HCT116 (cell line): ENCODE measurements around the gene EGFL7. TPM values are rescaled to one million over a fixed set of nuclear protein-coding genes. Genes with fewer than 3 reads are reported as not detected.
A peak's percentile ranks its signal among the peaks of the same experiment; 100 is the strongest.

Experiments used
- ATAC-seq: fragments of 200-7000 bp; cut with Tn5 transposase; 2 replicates; pipeline ENCODE4 v1.9.1; 2020; ENCODE audit warnings: mild to moderate bottlenecking, moderate library complexity
- BruUV-seq: library from RNA; stranded (reverse); fragments of 400-500 nt; replicated peaks from 2 replicates; lab custom pipeline; 2021; lab: Mats Ljungman, UMichigan
- CTCF ChIA-PET: fragments of 300-600 bp; sonication (Branson Sonifier 250); formaldehyde crosslinking; loops from one replicate; lab custom pipeline; 2021; ENCODE audit warnings: antibody characterized with exemption; lab: Charles Lee
- POLR2A ChIA-PET: fragments of 300-600, 350-600 bp; sonication (Branson Sonifier 250); formaldehyde crosslinking; loops from one replicate; lab custom pipeline; 2021; ENCODE audit warnings: antibody characterized with exemption; lab: Charles Lee
- RAD21 ChIA-PET, 2 experiments: fragments of 300-600 bp; sonication (Branson Sonifier 250); formaldehyde crosslinking; loops; one replicate each; lab custom pipeline; 2023; ENCODE audit warnings: low total read pairs in 2 of 2; ENCODE audit not compliant: uncharacterized antibody in 2 of 2, unreplicated experiment in 2 of 2, low non-redundant PET in 1 of 2; lab: Charles Lee
- DNase-seq: peaks from one replicate; pipeline ENCODE4 v3.0.0-alpha.2; 2010; ENCODE audit warnings: low read depth, low spot score
- H2AFZ ChIP-seq: fragments of 200-600 bp; shearing (Covaris generic), sonication (generic); 2 replicates; pipeline ENCODE4 v1.6.1; 2017; ENCODE audit warnings: low read depth, mixed run types, mixed read lengths, antibody characterized with exemption, low read length; ENCODE audit not compliant: poor library complexity, severe bottlenecking
- H3K27ac ChIP-seq: 2 replicates; pipeline ENCODE4 v1.5.1; 2012; ENCODE audit warnings: low read depth, low read length
- H3K27me3 ChIP-seq: fragments of 200-600 bp; sonication (generic); 2 replicates; pipeline ENCODE4 v1.6.1; 2016; ENCODE audit warnings: mixed run types, low read length, mixed read lengths; ENCODE audit not compliant: insufficient read depth
- H3K36me3 ChIP-seq, 2 experiments: fragments of 200-500 bp in 1 of 2; fragments of 200-600 bp in 1 of 2; sonication (Bioruptor generic) in 1 of 2; sonication (generic) in 1 of 2; 2 replicates each; pipeline versions ENCODE4 v1.5.1 to v1.6.1; 2014 to 2016; ENCODE audit warnings: low read length in 2 of 2, inconsistent platforms in 1 of 2, mixed read lengths in 1 of 2, mixed run types in 1 of 2; ENCODE audit not compliant: insufficient read depth in 2 of 2, control insufficient read depth in 1 of 2
- H3K4me1 ChIP-seq, 2 experiments: fragments of 200-600 bp in 1 of 2; sonication (generic) in 1 of 2; 2 replicates each; pipeline versions ENCODE4 v1.5.1 to v1.6.1; 2012 to 2017; ENCODE audit warnings: low read length in 2 of 2, inconsistent platforms in 1 of 2, mild to moderate bottlenecking in 1 of 2, mixed read lengths in 1 of 2, mixed run types in 1 of 2, moderate library complexity in 1 of 2; ENCODE audit not compliant: insufficient read depth in 2 of 2, control insufficient read depth in 1 of 2
- H3K4me2 ChIP-seq: fragments of 200-600 bp; sonication (generic); 2 replicates; pipeline ENCODE4 v1.6.1; 2017; ENCODE audit warnings: mixed run types, low read length, mixed read lengths
- H3K4me3 ChIP-seq, 2 experiments: fragments of 200-600 bp in 1 of 2; sonication (generic) in 1 of 2; replicated peaks in 1 of 2; 2 replicates each; pipeline ENCODE4 v1.5.1; 2011 to 2016; ENCODE audit warnings: low read length in 2 of 2, control low read depth in 1 of 2, low read depth in 1 of 2, mild to moderate bottlenecking in 1 of 2, mixed read lengths in 1 of 2, mixed run types in 1 of 2
- H3K79me2 ChIP-seq: fragments of 200-600 bp; sonication (generic); 2 replicates; pipeline ENCODE4 v1.6.1; 2017; ENCODE audit warnings: mild to moderate bottlenecking, mixed run types, low read length, moderate library complexity, mixed read lengths; ENCODE audit not compliant: insufficient read depth
- H3K9ac ChIP-seq: fragments of 200-600 bp; sonication (generic); 2 replicates; pipeline ENCODE4 v1.6.1; 2016; ENCODE audit warnings: low read length, mixed read lengths
- H3K9me2 ChIP-seq: fragments of 200-600 bp; sonication (generic), shearing (Covaris generic); 2 replicates; pipeline ENCODE4 v1.6.1; 2017; ENCODE audit warnings: mixed run types, mild to moderate bottlenecking, moderate library complexity; ENCODE audit not compliant: insufficient read depth
- H3K9me3 ChIP-seq, 2 experiments: fragments of 200-500 bp in 1 of 2; fragments of 200-600 bp in 1 of 2; sonication (Bioruptor generic) in 1 of 2; sonication (generic) in 1 of 2; 2 replicates each; pipeline ENCODE4 v1.6.1; 2014 to 2017; ENCODE audit warnings: low read length in 2 of 2, mixed read lengths in 2 of 2, inconsistent platforms in 1 of 2, low read depth in 1 of 2, mild to moderate bottlenecking in 1 of 2, mixed run types in 1 of 2, moderate library complexity in 1 of 2; ENCODE audit not compliant: control insufficient read depth in 1 of 2, insufficient read depth in 1 of 2
- H4K20me1 ChIP-seq: fragments of 200-600 bp; sonication (generic), shearing (Covaris generic); 2 replicates; pipeline ENCODE4 v1.6.1; 2017; ENCODE audit warnings: mixed run types, mild to moderate bottlenecking, moderate library complexity; ENCODE audit not compliant: insufficient read depth
- CEBPB ChIP-seq: IDR thresholded peaks from 2 replicates; pipeline ENCODE4 v1.6.1; 2012; ENCODE audit warnings: low read depth
- EGR1 ChIP-seq: IDR thresholded peaks from 2 replicates; pipeline ENCODE4 v1.6.1; 2012; ENCODE audit warnings: low read depth
- ELF1 ChIP-seq: IDR thresholded peaks from 2 replicates; pipeline ENCODE4 v1.6.1; 2012; ENCODE audit warnings: low read depth, borderline replicate concordance
- EZH2phosphoT487 ChIP-seq: fragments of 200-600 bp; IDR thresholded peaks from 2 replicates; pipeline ENCODE4 v1.6.1; 2018; ENCODE audit warnings: antibody characterized with exemption, borderline replicate concordance
- JUND ChIP-seq: IDR thresholded peaks from 2 replicates; pipeline ENCODE4 v1.6.1; 2012
- POLR2A ChIP-seq: IDR thresholded peaks from 2 replicates; pipeline ENCODE4 v1.7.0; 2011; ENCODE audit warnings: borderline replicate concordance; ENCODE audit not compliant: insufficient read depth, insufficient read length; ENCODE audit errors: extremely low read depth
- POLR2AphosphoS5 ChIP-seq: IDR thresholded peaks from 2 replicates; pipeline ENCODE4 v1.6.1; 2011; ENCODE audit warnings: mild to moderate bottlenecking, low read depth, low read length, moderate library complexity
- RAD21 ChIP-seq: IDR thresholded peaks from 2 replicates; pipeline ENCODE4 v1.6.1; 2012; ENCODE audit warnings: low read depth, mild to moderate bottlenecking
- SIN3A ChIP-seq: IDR thresholded peaks from 2 replicates; pipeline ENCODE4 v1.6.1; 2012; ENCODE audit warnings: low read depth
- SP1 ChIP-seq: IDR thresholded peaks from 2 replicates; pipeline ENCODE4 v1.6.1; 2012; ENCODE audit warnings: low read depth
- SRF ChIP-seq: IDR thresholded peaks from 2 replicates; pipeline ENCODE4 v1.6.1; 2012; ENCODE audit warnings: low read depth
- TCF7L2 ChIP-seq: IDR thresholded peaks from 2 replicates; pipeline ENCODE4 v1.7.0; 2011; ENCODE audit warnings: borderline replicate concordance, inconsistent platforms; ENCODE audit not compliant: insufficient read depth, insufficient read length; ENCODE audit errors: extremely low read depth
- YY1 ChIP-seq: IDR thresholded peaks from 2 replicates; pipeline ENCODE4 v1.6.1; 2011; ENCODE audit warnings: low read length, low read depth, moderate library complexity, mild to moderate bottlenecking; ENCODE audit not compliant: insufficient replicate concordance; ENCODE audit errors: extremely low read depth
- ZFX ChIP-seq: fragments of 450-650 bp; IDR thresholded peaks from 2 replicates; pipeline ENCODE4 v1.6.1; 2017
- intact Hi-C: fragments of 100-400 bp; cut with micrococcal nuclease; formaldehyde crosslinking; loops from 2 replicates; pipeline ENCODE4 v1.10.0; 2022
- total RNA-seq: library from RNA; stranded (reverse); gene quantifications from one replicate; pipeline ENCODE4 v1.2.1, GENCODE V29; 2021; ENCODE audit not compliant: unreplicated experiment
- TF ChIP-seq, protein P1 (sequence below), 3 experiments: fragments of 200-600 bp in 1 of 3; sonication (generic) in 1 of 3; IDR thresholded peaks in 2 of 3; conservative IDR thresholded peaks in 1 of 3; 2 replicates each; pipeline ENCODE4 v1.5.1; 2012 to 2017; ENCODE audit warnings: low read depth in 2 of 3, low read length in 2 of 3, antibody characterized with exemption in 1 of 3, borderline replicate concordance in 1 of 3, control low read depth in 1 of 3, mild to moderate bottlenecking in 1 of 3, mixed read lengths in 1 of 3, mixed run types in 1 of 3, moderate library complexity in 1 of 3; ENCODE audit not compliant: insufficient read depth in 1 of 3
- TF ChIP-seq, protein P2 (sequence below): IDR thresholded peaks from 2 replicates; pipeline ENCODE4 v1.6.1; 2012
- TF ChIP-seq, protein P3 (sequence below): IDR thresholded peaks from 2 replicates; pipeline ENCODE4 v1.6.1; 2011; ENCODE audit warnings: mild to moderate bottlenecking, low read length, moderate library complexity; ENCODE audit not compliant: insufficient replicate concordance; ENCODE audit errors: extremely low read depth
- TF ChIP-seq, protein P4 (sequence below): IDR thresholded peaks from 2 replicates; pipeline ENCODE4 v1.6.1; 2012

Gene EGFL7
- total RNA-seq, 1 experiment from 2014 or later: 82.0 TPM

DNA sequence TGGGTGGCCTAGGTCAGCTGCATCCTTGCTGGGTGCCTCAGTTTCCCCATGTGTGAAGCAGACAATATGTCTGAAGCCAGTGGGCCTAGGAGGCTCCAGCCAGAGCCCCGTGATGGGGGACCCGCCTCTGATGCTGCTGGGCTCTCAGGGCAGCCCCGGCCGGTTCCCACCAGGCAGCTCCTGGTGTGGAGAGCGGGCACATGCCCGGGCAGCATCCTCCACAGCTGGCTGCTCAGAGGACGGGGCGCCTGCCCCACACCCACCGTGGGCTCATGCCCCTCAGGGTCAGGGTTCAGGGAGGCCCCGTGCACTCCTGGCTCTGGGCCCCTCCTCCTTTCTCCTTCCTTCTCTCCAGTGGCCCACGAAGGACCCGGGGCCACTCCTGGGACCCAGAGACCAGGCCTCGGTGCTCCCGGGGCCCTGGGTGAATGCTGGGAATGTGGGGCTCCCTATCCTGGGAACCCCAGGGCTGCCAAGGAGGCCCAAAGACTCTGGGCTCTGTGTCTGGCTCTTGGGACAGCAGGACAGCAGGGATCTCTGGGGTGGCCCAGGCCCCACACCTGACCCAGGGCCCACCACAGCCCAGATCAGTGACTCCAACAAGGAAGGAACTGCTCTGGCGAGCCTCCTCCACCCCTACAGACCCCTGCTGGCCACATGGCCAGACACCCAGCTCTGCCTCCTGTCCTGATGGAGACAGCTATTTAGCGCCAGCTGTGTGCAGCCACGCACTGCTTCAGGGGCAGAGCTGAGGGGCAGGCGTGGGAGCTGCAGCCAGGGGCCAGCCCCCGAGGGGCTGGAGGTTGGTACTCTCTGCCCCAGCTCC is 39.5 kb upstream of the EGFL7 start (continued):
- TF ChIP-seq, protein P1, sequence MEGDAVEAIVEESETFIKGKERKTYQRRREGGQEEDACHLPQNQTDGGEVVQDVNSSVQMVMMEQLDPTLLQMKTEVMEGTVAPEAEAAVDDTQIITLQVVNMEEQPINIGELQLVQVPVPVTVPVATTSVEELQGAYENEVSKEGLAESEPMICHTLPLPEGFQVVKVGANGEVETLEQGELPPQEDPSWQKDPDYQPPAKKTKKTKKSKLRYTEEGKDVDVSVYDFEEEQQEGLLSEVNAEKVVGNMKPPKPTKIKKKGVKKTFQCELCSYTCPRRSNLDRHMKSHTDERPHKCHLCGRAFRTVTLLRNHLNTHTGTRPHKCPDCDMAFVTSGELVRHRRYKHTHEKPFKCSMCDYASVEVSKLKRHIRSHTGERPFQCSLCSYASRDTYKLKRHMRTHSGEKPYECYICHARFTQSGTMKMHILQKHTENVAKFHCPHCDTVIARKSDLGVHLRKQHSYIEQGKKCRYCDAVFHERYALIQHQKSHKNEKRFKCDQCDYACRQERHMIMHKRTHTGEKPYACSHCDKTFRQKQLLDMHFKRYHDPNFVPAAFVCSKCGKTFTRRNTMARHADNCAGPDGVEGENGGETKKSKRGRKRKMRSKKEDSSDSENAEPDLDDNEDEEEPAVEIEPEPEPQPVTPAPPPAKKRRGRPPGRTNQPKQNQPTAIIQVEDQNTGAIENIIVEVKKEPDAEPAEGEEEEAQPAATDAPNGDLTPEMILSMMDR (IDR thresholded peaks at IDR 0.05 in 2 of 3, conservative IDR thresholded peaks at IDR 0.05 in 1 of 3; ENCODE audit: borderline replicate concordance in 1 of 3, insufficient read depth in 1 of 3, low read depth in 2 of 3, low read length in 2 of 3): no peak

DNA sequence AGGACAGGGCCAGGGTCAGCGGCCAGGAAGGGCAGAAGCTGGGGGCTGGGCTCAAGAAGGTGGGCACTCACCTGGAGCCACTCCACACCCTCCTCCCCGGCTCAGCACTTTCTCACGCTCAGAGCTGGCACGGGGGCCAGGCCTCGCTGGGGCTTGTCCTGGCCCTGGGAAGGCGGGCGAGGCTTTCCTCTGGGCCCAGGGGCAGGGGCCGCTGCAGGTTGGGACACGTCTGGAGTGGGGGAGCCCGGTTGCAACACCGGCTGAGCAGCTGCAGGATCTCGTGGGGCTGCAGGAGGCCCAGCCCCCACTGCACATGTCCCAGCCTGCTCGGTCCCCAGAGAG is 38.9 kb upstream of the EGFL7 start:
- peak overlapping the region; percentile 35; the same call in 1 of the 2 replicates for H3K27ac ChIP-seq
- intact Hi-C loops: no loop called here
- H3K4me3 ChIP-seq: no peak overlapping the region
- H3K4me2 ChIP-seq: no peak overlapping the region
- no peaks in the 10 kb centered on the region for H3K36me3 ChIP-seq
- no peaks in the 10 kb centered on the region for H3K27me3 ChIP-seq
- H3K9ac ChIP-seq: no peak overlapping the region
- DNase-seq: no peak
- peaks cover 0 to 4% of the 10 kb centered on the region in 2 experiments; a peak in 2 of 4 replicates for H3K4me1 ChIP-seq
- ChIA-PET POLR2A (no interaction called here), RAD21 (interaction anchor here in 1 of 2 experiments (2.0 kb wide), 1 partner anchor 134 kb away, joined by 4 read pairs; no protein-coding TSS in a partner anchor), CTCF (interaction anchor here (7.4 kb wide), 1 partner anchor 137 kb away, joined by 108 read pairs; no protein-coding TSS in a partner anchor)
- H4K20me1 ChIP-seq: no peaks in the 10 kb centered on the region
- no peak overlapping the region for H2AFZ ChIP-seq
- H3K79me2 ChIP-seq: no peaks in the 10 kb centered on the region
- no peaks in the 10 kb centered on the region for H3K9me2 ChIP-seq
- no peak for ATAC-seq
- BruUV-seq: no TSS peak
- H3K9me3 ChIP-seq: no peaks in the 10 kb centered on the region
- TF ChIP-seq, protein P2, sequence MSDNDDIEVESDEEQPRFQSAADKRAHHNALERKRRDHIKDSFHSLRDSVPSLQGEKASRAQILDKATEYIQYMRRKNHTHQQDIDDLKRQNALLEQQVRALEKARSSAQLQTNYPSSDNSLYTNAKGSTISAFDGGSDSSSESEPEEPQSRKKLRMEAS: no peak
- TF ChIP-seq CEBPB (no peak), POLR2A (no peak), JUND (no peak), TCF7L2 (no peak), YY1 (no peak), POLR2AphosphoS5 (no peak), ELF1 (no peak), EGR1 (no peak), RAD21 (no peak), SP1 (no peak), SIN3A (no peak), ZFX (no peak), SRF (no peak), EZH2phosphoT487 (no peak)
- TF ChIP-seq, protein P1 (IDR thresholded peaks at IDR 0.05 in 2 of 3, conservative IDR thresholded peaks at IDR 0.05 in 1 of 3; ENCODE audit: borderline replicate concordance in 1 of 3, insufficient read depth in 1 of 3, low read depth in 2 of 3, low read length in 2 of 3): no peak
- TF ChIP-seq, protein P3, sequence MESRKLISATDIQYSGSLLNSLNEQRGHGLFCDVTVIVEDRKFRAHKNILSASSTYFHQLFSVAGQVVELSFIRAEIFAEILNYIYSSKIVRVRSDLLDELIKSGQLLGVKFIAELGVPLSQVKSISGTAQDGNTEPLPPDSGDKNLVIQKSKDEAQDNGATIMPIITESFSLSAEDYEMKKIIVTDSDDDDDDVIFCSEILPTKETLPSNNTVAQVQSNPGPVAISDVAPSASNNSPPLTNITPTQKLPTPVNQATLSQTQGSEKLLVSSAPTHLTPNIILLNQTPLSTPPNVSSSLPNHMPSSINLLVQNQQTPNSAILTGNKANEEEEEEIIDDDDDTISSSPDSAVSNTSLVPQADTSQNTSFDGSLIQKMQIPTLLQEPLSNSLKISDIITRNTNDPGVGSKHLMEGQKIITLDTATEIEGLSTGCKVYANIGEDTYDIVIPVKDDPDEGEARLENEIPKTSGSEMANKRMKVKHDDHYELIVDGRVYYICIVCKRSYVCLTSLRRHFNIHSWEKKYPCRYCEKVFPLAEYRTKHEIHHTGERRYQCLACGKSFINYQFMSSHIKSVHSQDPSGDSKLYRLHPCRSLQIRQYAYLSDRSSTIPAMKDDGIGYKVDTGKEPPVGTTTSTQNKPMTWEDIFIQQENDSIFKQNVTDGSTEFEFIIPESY: no peak
- TF ChIP-seq, protein P4, sequence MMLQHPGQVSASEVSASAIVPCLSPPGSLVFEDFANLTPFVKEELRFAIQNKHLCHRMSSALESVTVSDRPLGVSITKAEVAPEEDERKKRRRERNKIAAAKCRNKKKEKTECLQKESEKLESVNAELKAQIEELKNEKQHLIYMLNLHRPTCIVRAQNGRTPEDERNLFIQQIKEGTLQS: no peak
